Measurements from ENCODE around the gene BHLHE40. TPM values are rescaled to one million over a fixed set of nuclear protein-coding genes. Genes with fewer than 3 reads are reported as not detected.
"Not testable (repeated sequence)": the region's sequence is repeated elsewhere in the genome, so short reads cannot be mapped to it uniquely, and the experiment has no call there.

The BHLHE40 gene
- total and polyA plus RNA-seq, 2 experiments from 2014 or later: 67.1 to 116 TPM

GRCh38 chr3:4971437-4971836 lies 7.8 kb upstream of the BHLHE40 start:
- not testable (repeated sequence) for H3K4me3 ChIP-seq; H4K20me1 ChIP-seq (ENCODE audit: insufficient read depth, poor library complexity, severe bottlenecking); H3K4me2 ChIP-seq; H3K9me2 ChIP-seq (replicated peaks; ENCODE audit: insufficient read depth); H3K79me2 ChIP-seq; H3K9me3 ChIP-seq (ENCODE audit: low read depth); H3K4me1 ChIP-seq (ENCODE audit: insufficient read depth); H3K36me3 ChIP-seq (replicated peaks; ENCODE audit: insufficient read depth, low read depth); H3K27ac ChIP-seq; DNase-seq (ENCODE audit: low spot score); H3K27me3 ChIP-seq; H2AFZ ChIP-seq
- WGBS (ENCODE audit: low lambda C conversion rate, missing lambda C conversion rate): 97% methylated on average over 6 of the region's 6 CpGs

GRCh38 chr3:4971838-4972237 lies 7.4 kb upstream of the BHLHE40 start:
- Histone ChIP-seq H3K9me2 (replicated peaks; ENCODE audit: insufficient read depth) (no peaks in the 10 kb centered on the region), H3K36me3 (replicated peaks; ENCODE audit: insufficient read depth, low read depth) (no peaks in the 10 kb centered on the region), H3K4me3 (no peak overlapping the region), H2AFZ (no peak overlapping the region), H3K4me1 (ENCODE audit: insufficient read depth) (peaks cover 2% of the 10 kb centered on the region), H3K9me3 (ENCODE audit: low read depth) (no peaks in the 10 kb centered on the region), H4K20me1 (ENCODE audit: insufficient read depth, poor library complexity, severe bottlenecking) (no peaks in the 10 kb centered on the region), H3K79me2 (no peaks in the 10 kb centered on the region), H3K27ac (no peak overlapping the region), H3K27me3 (no peaks in the 10 kb centered on the region), H3K4me2 (no peak overlapping the region)
- DNase-seq (ENCODE audit: low spot score): no peak
- TF ChIP-seq EZH2 (IDR thresholded peaks at IDR 0.05; ENCODE audit: borderline replicate concordance): no peak
- TF ChIP-seq EZH2phosphoT487 (IDR thresholded peaks at IDR 0.05; ENCODE audit: low read depth, severe bottlenecking, unreplicated experiment): no peak
- TF ChIP-seq CTCF (IDR thresholded peaks at IDR 0.05; ENCODE audit: poor library complexity): no peak
- WGBS (ENCODE audit: low lambda C conversion rate, missing lambda C conversion rate): 93% methylated on average over 3 of the region's 3 CpGs

GRCh38 chr3:4972652-4973643 lies 6.3 kb upstream of the BHLHE40 start:
- 87% methylated on average over 9 of the region's 9 CpGs for WGBS (ENCODE audit: low lambda C conversion rate, missing lambda C conversion rate)
- Histone ChIP-seq H3K4me2 (no peak overlapping the region), H3K36me3 (replicated peaks; ENCODE audit: insufficient read depth, low read depth) (no peaks in the 10 kb centered on the region), H2AFZ (no peak overlapping the region), H3K79me2 (no peaks in the 10 kb centered on the region), H3K27ac (no peak overlapping the region), H3K4me3 (no peak overlapping the region), H3K27me3 (no peaks in the 10 kb centered on the region), H3K9me3 (ENCODE audit: low read depth) (no peaks in the 10 kb centered on the region), H3K9me2 (replicated peaks; ENCODE audit: insufficient read depth) (no peaks in the 10 kb centered on the region), H4K20me1 (ENCODE audit: insufficient read depth, poor library complexity, severe bottlenecking) (no peaks in the 10 kb centered on the region), H3K4me1 (ENCODE audit: insufficient read depth) (peaks cover 8% of the 10 kb centered on the region)
- no peak for TF ChIP-seq EZH2 (IDR thresholded peaks at IDR 0.05; ENCODE audit: borderline replicate concordance)
- TF ChIP-seq EZH2phosphoT487 (IDR thresholded peaks at IDR 0.05; ENCODE audit: low read depth, severe bottlenecking, unreplicated experiment): no peak
- no peak for TF ChIP-seq CTCF (IDR thresholded peaks at IDR 0.05; ENCODE audit: poor library complexity)
- no peak for DNase-seq (ENCODE audit: low spot score)

- no peak overlapping the region for H3K4me3 ChIP-seq
- H3K4me1 ChIP-seq (ENCODE audit: insufficient read depth): peaks cover 8% of the 10 kb centered on the region
- TF ChIP-seq EZH2phosphoT487 (IDR thresholded peaks at IDR 0.05; ENCODE audit: low read depth, severe bottlenecking, unreplicated experiment) (no peak), EZH2 (IDR thresholded peaks at IDR 0.05; ENCODE audit: borderline replicate concordance) (no peak), CTCF (IDR thresholded peaks at IDR 0.05; ENCODE audit: poor library complexity) (no peak)
- no peaks in the 10 kb centered on the region for H3K9me2 ChIP-seq (replicated peaks; ENCODE audit: insufficient read depth)
- no peaks in the 10 kb centered on the region for H3K36me3 ChIP-seq (replicated peaks; ENCODE audit: insufficient read depth, low read depth)
- no peak overlapping the region for H3K27ac ChIP-seq
- no peak for DNase-seq (ENCODE audit: low spot score)
- 79% methylated on average over 2 of the region's 2 CpGs for WGBS (ENCODE audit: low lambda C conversion rate, missing lambda C conversion rate)
- H3K79me2 ChIP-seq: no peaks in the 10 kb centered on the region
- no peak overlapping the region for H2AFZ ChIP-seq
- H3K4me2 ChIP-seq: no peak overlapping the region
- H4K20me1 ChIP-seq (ENCODE audit: insufficient read depth, poor library complexity, severe bottlenecking): no peaks in the 10 kb centered on the region
- no peaks in the 10 kb centered on the region for H3K27me3 ChIP-seq
- no peaks in the 10 kb centered on the region for H3K9me3 ChIP-seq (ENCODE audit: low read depth)
Observed at GRCh38 chr3:4974154-4974553, 5.1 kb upstream of the BHLHE40 start.
